Measurements from ENCODE around the gene RBM44. TPM values are rescaled to one million over a fixed set of nuclear protein-coding genes. Genes with fewer than 3 reads are reported as not detected.

RBM44 gene
- total and polyA plus RNA-seq, 7 experiments from 2014 or later: 0.06 to 3.1 (median 0.84) TPM; not detected in 1

GRCh38 chr2:237862528-237862895 lies 63.9 kb downstream of the RBM44 start:
- ChIA-PET POLR2A (interaction anchor here (0.6 kb wide), 1 partner anchor 29 kb away, joined by 3 read pairs; no protein-coding TSS in a partner anchor), CTCF (no interaction called here)
- no peak for DNase-seq
- Mint-ChIP-seq H3K4me1 (peaks cover 0 to 19% (median 13%) of the 10 kb centered on the region in 7 donors), H3K9me3 (no peaks in the 10 kb centered on the region), H3K4me3 (no peak overlapping the region), H3K27ac (no peak overlapping the region), H3K36me3 (peaks cover 0 to 6% (median 0%) of the 10 kb centered on the region in 5 donors), H3K27me3 (peaks cover 22 to 48% (median 29%) of the 10 kb centered on the region in 5 donors)
- no peak for ATAC-seq
- Histone ChIP-seq H3K36me3 (ENCODE audit: control insufficient read depth in 2 of 3, insufficient read depth in 3 of 3, low read length in 3 of 3) (no peaks in the 10 kb centered on the region), H3K4me1 (ENCODE audit: control insufficient read depth in 2 of 2, insufficient read depth in 2 of 2, low read length in 2 of 2) (no peaks in the 10 kb centered on the region), H3K27me3 (ENCODE audit: control insufficient read depth in 2 of 2, insufficient read depth in 2 of 2, low read length in 2 of 2) (peaks cover 4 to 6% of the 10 kb centered on the region in 2 donors), H3K9me3 (ENCODE audit: control insufficient read depth in 2 of 3, low read length in 3 of 3) (no peaks in the 10 kb centered on the region), H3K4me3 (ENCODE audit: low read length) (no peak overlapping the region), H3K27ac (ENCODE audit: low read depth, low read length) (no peak overlapping the region)
- intact Hi-C loops (cut with micrococcal nuclease): no loop called here

DNA sequence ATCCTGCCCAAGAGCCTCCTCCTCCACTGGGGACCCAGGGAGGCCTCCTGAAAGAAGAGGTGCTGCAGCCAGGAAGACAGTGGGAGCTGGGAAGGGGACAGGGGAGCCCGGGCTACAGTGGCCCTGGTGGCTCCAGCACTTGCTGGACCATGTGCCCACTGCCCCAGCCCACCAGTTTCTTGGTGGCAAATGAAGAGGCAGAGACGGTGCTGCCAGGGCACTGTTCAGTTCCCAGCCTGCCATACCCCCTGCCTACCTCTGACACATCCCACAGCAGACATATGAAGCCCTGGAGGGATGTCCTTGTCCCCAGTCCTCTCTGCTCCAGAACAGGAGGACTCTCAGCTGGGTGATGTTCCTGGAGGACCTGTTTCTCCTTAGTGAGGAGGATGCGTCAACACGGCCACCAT lies 64.5 kb downstream of the RBM44 start:
- H3K27me3 ChIP-seq (ENCODE audit: control insufficient read depth in 2 of 2, insufficient read depth in 2 of 2, low read length in 2 of 2): peaks cover 4 to 6% of the 10 kb centered on the region in 2 donors
- DNase-seq (no peak), ATAC-seq (no peak)
- peaks cover 19 to 47% (median 25%) of the 10 kb centered on the region in 5 donors for H3K27me3 Mint-ChIP-seq
- H3K27ac Mint-ChIP-seq: no peak overlapping the region
- no peaks in the 10 kb centered on the region for H3K4me1 ChIP-seq (ENCODE audit: control insufficient read depth in 2 of 2, insufficient read depth in 2 of 2, low read length in 2 of 2)
- H3K36me3 ChIP-seq (ENCODE audit: control insufficient read depth in 2 of 3, insufficient read depth in 3 of 3, low read length in 3 of 3): no peaks in the 10 kb centered on the region
- no peak overlapping the region for H3K4me3 Mint-ChIP-seq
- ChIA-PET POLR2A (interaction anchor here (0.6 kb wide), 2 partner anchors 28 to 196 kb away, joined by 3 read pairs; no protein-coding TSS in a partner anchor), CTCF (no interaction called here)
- peaks cover 0 to 19% (median 13%) of the 10 kb centered on the region in 7 donors for H3K4me1 Mint-ChIP-seq
- no peak overlapping the region for H3K4me3 ChIP-seq (ENCODE audit: low read length)
- H3K9me3 Mint-ChIP-seq: no peaks in the 10 kb centered on the region
- intact Hi-C loops (cut with micrococcal nuclease): no loop called here
- no peaks in the 10 kb centered on the region for H3K9me3 ChIP-seq (ENCODE audit: control insufficient read depth in 2 of 3, low read length in 3 of 3)
- H3K27ac ChIP-seq (ENCODE audit: low read depth, low read length): no peak overlapping the region
- peaks cover 0 to 6% (median 0%) of the 10 kb centered on the region in 5 donors for H3K36me3 Mint-ChIP-seq

DNA sequence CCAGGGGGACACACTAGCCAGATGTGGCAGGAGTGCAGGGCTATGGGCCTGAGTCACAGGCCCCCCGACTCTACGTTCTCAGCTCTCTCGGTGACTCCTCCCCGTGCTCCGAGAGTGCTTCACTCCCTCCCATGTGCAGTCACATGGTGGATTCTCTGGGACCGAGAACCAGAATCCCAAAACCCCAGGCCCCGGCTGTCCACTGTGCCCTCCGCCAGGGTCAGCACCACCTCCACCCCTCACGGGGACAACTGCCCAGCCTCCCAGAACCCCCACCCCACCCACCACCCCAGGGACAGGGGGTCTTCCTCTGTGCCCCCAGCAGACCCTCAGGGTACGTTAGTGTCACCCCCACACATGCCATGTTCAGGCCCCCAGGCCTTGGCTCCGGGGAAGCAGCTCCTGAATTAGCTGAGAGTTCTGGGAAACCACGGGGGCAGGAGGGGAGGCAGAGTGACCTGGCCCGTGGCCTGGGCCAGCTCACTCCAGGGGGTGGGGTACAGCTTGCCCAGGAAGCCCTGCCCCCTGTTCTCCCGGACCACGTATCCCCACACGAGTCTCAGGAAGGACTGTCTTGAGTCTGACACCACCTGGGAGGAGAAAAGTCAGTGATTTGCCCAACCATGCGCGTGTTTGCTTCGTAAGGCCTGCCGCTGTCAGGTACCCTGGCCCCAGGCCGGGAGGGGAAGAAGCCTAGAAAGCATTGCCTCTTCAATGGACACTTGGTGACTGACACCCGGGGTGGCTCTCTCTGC lies 65.3 kb downstream of the RBM44 start:
- no peak overlapping the region for H3K27ac ChIP-seq (ENCODE audit: low read depth, low read length)
- ChIA-PET POLR2A (no interaction called here), CTCF (no interaction called here)
- ATAC-seq (no peak), DNase-seq (no peak)
- Mint-ChIP-seq H3K27ac (no peak overlapping the region), H3K36me3 (peaks cover 0 to 2% (median 0%) of the 10 kb centered on the region in 5 donors), H3K4me3 (no peak overlapping the region), H3K27me3 (peaks cover 16 to 47% (median 22%) of the 10 kb centered on the region in 5 donors), H3K9me3 (no peaks in the 10 kb centered on the region), H3K4me1 (peaks cover 5 to 17% (median 14%) of the 10 kb centered on the region in 7 donors)
- no peaks in the 10 kb centered on the region for H3K4me1 ChIP-seq (ENCODE audit: control insufficient read depth in 2 of 2, insufficient read depth in 2 of 2, low read length in 2 of 2)
- intact Hi-C loops (cut with micrococcal nuclease): no loop called here
- H3K36me3 ChIP-seq (ENCODE audit: control insufficient read depth in 2 of 3, insufficient read depth in 3 of 3, low read length in 3 of 3): no peaks in the 10 kb centered on the region
- H3K9me3 ChIP-seq (ENCODE audit: control insufficient read depth in 2 of 3, low read length in 3 of 3): no peaks in the 10 kb centered on the region
- no peak overlapping the region for H3K4me3 ChIP-seq (ENCODE audit: low read length)
- peaks cover 4 to 6% of the 10 kb centered on the region in 2 donors for H3K27me3 ChIP-seq (ENCODE audit: control insufficient read depth in 2 of 2, insufficient read depth in 2 of 2, low read length in 2 of 2)

DNA sequence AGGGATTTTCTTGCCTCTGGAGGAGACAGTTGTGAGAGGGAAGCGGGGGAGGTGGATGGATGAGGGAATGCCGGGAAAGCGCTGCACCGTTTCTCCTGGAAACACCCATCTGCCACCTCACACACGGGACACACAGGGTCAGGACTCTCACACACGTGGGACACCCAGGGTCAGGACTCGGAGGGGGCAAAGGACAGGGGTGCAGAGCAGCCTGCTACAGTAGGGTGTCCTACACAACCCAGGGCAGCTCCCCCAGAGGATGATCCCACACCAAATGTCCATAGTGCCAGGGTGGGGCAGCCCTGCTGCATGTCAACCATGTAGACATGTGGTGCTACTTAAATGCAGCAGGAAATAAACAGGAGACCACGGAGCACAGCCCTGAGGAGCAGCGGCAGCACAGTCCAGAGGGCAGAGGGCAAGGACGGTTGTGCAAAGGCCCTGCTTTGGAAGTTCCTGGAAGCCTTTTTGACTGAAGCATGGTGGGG lies 65.9 kb downstream of the RBM44 start:
- Histone ChIP-seq H3K4me1 (ENCODE audit: control insufficient read depth in 2 of 2, insufficient read depth in 2 of 2, low read length in 2 of 2) (no peaks in the 10 kb centered on the region), H3K9me3 (ENCODE audit: control insufficient read depth in 2 of 3, low read length in 3 of 3) (no peaks in the 10 kb centered on the region), H3K36me3 (ENCODE audit: control insufficient read depth in 2 of 3, insufficient read depth in 3 of 3, low read length in 3 of 3) (no peaks in the 10 kb centered on the region), H3K4me3 (ENCODE audit: low read length) (no peak overlapping the region), H3K27me3 (ENCODE audit: control insufficient read depth in 2 of 2, insufficient read depth in 2 of 2, low read length in 2 of 2) (peaks cover 4 to 6% of the 10 kb centered on the region in 2 donors), H3K27ac (ENCODE audit: low read depth, low read length) (no peak overlapping the region)
- Mint-ChIP-seq H3K4me1 (peaks cover 9 to 23% (median 17%) of the 10 kb centered on the region in 7 donors), H3K36me3 (peaks cover 0 to 4% (median 0%) of the 10 kb centered on the region in 5 donors), H3K27me3 (peaks cover 14 to 50% (median 20%) of the 10 kb centered on the region in 5 donors), H3K4me3 (no peak overlapping the region), H3K27ac (no peak overlapping the region), H3K9me3 (no peaks in the 10 kb centered on the region)
- DNase-seq (no peak), ATAC-seq (no peak)
- ChIA-PET POLR2A (no interaction called here), CTCF (no interaction called here)
- intact Hi-C loops (cut with micrococcal nuclease): no loop called here

GRCh38 chr2:237864940-237865622 lies 66.5 kb downstream of the RBM44 start:
- CTCF ChIA-PET: no interaction called here
- Histone ChIP-seq H3K36me3 (ENCODE audit: control insufficient read depth in 2 of 3, insufficient read depth in 3 of 3, low read length in 3 of 3) (no peaks in the 10 kb centered on the region), H3K27me3 (ENCODE audit: control insufficient read depth in 2 of 2, insufficient read depth in 2 of 2, low read length in 2 of 2) (peaks cover 4% of the 10 kb centered on the region in 2 donors), H3K4me1 (ENCODE audit: control insufficient read depth in 2 of 2, insufficient read depth in 2 of 2, low read length in 2 of 2) (no peaks in the 10 kb centered on the region), H3K4me3 (ENCODE audit: low read length) (no peak overlapping the region), H3K27ac (ENCODE audit: low read depth, low read length) (no peak overlapping the region), H3K9me3 (ENCODE audit: control insufficient read depth in 2 of 3, low read length in 3 of 3) (no peaks in the 10 kb centered on the region)
- peaks cover 13 to 50% (median 19%) of the 10 kb centered on the region in 5 donors for H3K27me3 Mint-ChIP-seq
- H3K27ac Mint-ChIP-seq: peak overlapping the region in 2 of 9 donors; percentile 20 to 27
- H3K9me3 Mint-ChIP-seq: no peaks in the 10 kb centered on the region
- POLR2A ChIA-PET: no interaction called here
- ATAC-seq (no peak), DNase-seq (no peak)
- peaks cover 0 to 4% (median 0%) of the 10 kb centered on the region in 5 donors for H3K36me3 Mint-ChIP-seq
- H3K4me3 Mint-ChIP-seq: no peak overlapping the region
- H3K4me1 Mint-ChIP-seq: peaks cover 9 to 24% (median 17%) of the 10 kb centered on the region in 7 donors
- intact Hi-C loops (cut with micrococcal nuclease): no loop called here

GRCh38 chr2:237865623-237866041 lies 67.1 kb downstream of the RBM44 start:
- no peak for DNase-seq
- intact Hi-C loops (cut with micrococcal nuclease): no loop called here
- Histone ChIP-seq H3K9me3 (ENCODE audit: control insufficient read depth in 2 of 3, low read length in 3 of 3) (no peaks in the 10 kb centered on the region), H3K4me1 (ENCODE audit: control insufficient read depth in 2 of 2, insufficient read depth in 2 of 2, low read length in 2 of 2) (no peaks in the 10 kb centered on the region), H3K27ac (ENCODE audit: low read depth, low read length) (no peak overlapping the region), H3K27me3 (ENCODE audit: control insufficient read depth in 2 of 2, insufficient read depth in 2 of 2, low read length in 2 of 2) (peaks cover 0 to 3% of the 10 kb centered on the region in 2 donors), H3K36me3 (ENCODE audit: control insufficient read depth in 2 of 3, insufficient read depth in 3 of 3, low read length in 3 of 3) (no peaks in the 10 kb centered on the region), H3K4me3 (ENCODE audit: low read length) (no peak overlapping the region)
- Mint-ChIP-seq H3K27ac (peak overlapping the region in 2 of 9 donors; percentile 20 to 27), H3K9me3 (no peaks in the 10 kb centered on the region), H3K4me3 (no peak overlapping the region), H3K4me1 (peaks cover 10 to 19% (median 13%) of the 10 kb centered on the region in 7 donors), H3K27me3 (peaks cover 13 to 48% (median 18%) of the 10 kb centered on the region in 5 donors), H3K36me3 (peaks cover 0 to 2% (median 0%) of the 10 kb centered on the region in 5 donors)
- ChIA-PET CTCF (interaction anchor here (0.7 to 2.1 kb wide), 2 partner anchors 98 to 103 kb away, joined by 3 to 6 read pairs; no protein-coding TSS in a partner anchor), POLR2A (no interaction called here)
- ATAC-seq: no peak

Data from naive thymus-derived CD4-positive, alpha-beta T cell (primary cell).